GM18519 (cell line): Measurements from ENCODE around the gene LRP8.

Experiments used
- ATAC-seq: cut with Tn5 transposase; IDR thresholded peaks from one replicate; pipeline ENCODE4 v1.9.1; 2021; ENCODE audit warnings: mild to moderate bottlenecking, moderate library complexity; ENCODE audit not compliant: unreplicated experiment, low FRiP score

LRP8 gene

DNA sequence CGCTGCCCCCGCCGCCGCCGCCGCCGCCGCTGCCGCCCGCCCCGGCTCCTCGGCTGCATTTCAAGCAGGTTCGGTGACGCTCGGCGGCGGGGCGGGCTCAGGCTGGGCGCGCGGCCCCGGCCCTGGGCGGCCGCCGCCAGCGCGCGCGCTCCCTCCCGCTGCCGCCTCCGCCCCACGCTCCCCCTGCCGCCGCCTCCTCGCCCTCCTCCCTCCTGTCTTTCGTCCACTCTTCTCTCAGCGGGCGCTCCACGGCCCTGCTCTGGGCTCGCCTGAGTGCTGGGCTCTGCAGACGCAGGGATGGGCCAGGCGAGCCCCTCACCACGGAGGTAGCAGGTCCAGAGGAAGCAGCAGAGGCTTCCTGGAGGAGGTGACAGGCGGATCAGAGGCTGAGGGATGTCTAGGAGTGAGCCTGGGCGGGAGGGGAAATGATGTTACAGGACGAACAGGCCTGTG is at the start of gene LRP8:
TSS of gene LRP8 (minus strand) at position 62 of the 453 bp plus-strand sequence. CDS start 158 bp downstream, outside the sequence.
- ATAC-seq, result no peak

DNA sequence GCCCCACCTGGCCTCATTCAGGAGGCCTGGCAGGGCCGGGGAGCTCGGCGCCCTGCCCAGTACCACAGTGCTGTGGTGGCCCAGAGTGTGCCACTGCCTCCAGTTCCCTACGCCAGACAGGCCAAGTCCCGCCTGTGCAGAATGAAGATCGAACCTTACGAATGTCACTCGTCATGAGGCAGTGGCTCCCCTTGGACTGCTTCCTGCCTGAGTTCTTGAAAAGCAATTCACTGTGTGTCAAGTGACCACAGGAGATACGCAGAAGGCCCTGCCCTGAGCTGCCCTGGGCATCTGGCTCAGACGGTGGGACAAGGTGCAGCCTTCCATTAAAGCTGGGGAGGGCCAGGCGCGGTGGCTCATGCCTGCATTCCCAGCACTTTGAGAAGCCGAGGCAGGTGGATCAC is 49.6 kb upstream of the LRP8 start:
- no peak for ATAC-seq

DNA sequence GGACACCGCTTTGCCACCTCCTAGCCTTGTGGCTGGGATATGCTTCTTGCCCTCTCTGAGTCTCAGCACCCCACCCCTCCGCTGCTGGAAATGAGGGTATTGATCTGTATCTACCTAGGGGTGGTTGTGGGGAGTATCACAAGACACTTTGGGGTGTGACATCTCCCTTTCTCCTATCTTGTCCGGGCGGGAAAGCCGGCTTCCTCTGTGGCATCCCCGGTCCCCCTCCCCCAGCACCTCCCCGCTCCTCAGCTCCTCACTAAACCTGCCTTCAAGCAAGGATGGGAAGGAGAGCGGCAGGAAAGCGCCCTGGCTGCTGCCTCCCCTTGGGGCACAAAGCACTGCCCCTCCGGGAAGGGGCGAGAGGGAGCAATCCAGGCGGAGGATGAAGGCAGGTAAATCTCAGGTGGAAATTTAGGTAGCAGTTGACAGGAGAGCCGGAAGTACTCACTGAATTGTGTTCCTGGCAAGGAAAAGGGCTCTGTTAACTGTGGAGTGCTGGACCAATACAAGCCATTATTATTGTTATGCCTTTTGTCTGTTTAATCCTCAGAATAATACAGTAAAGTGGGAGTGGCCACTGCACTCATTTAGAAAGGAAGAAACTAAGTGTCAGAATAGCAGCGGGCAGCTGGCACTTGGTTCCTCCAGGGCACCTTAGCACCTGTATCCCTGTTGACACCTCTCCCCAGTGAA is 49.0 kb upstream of the LRP8 start:
- no peak for ATAC-seq

DNA sequence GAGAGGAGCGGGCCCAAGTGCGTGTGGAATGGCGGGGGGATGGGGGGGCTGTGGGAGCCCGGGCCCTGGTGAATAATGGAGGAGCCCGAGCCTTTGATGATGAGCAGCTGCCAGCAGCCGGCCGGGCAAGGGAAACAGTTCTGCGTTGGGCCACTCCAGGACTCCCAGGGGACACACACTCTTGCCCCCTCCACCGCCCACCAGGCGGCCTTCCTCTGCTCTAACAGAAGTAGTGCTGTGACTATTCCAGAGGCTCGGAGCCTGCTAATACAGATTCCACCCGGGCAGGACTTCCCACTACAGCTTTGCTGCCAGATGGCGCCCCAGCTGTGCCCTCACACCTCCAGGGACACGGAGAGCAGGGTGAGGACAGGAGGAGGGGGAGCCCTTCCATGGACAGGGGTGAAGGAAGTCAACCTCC is 48.2 kb upstream of the LRP8 start:
- no peak for ATAC-seq

DNA sequence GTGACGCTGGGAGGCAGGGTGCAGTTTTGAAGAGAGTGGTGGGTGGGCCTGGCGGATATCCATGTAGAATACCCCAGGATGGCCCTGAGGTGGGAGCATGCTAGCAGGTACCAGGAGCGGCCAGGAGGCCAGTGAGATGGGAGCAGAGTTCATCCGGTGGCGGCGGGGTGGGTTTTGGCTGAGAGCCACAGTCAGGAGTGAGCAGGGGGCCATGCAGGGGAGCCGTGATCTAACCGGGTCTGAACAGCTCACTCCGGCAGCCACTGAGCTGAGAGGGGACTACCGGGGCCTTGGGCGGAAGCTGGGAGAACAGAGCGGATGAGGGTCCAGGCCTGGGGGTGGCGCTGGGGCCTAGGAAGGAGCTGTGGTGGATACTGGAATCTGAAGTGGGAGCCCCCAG is 47.6 kb upstream of the LRP8 start:
- no peak for ATAC-seq

DNA sequence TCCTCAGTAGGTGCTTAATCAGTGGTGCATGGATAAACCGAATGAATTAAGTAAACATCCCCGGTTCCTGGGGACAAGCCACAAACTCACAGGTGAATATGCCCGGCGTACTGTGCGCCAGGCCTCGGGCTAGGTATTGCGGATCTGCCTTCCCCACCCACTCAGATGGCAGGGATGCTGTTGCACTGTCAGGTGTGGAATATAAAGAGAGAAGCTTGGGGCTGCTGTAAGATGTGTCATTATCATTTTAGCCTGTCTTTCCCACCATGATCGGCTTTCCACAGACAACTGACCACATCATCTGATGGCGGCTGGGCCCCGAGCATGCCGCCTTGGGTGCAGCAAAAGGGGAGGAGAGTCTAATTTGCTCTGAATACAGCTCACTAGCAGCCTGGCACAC is 45.4 kb upstream of the LRP8 start:
- no peak for ATAC-seq

DNA sequence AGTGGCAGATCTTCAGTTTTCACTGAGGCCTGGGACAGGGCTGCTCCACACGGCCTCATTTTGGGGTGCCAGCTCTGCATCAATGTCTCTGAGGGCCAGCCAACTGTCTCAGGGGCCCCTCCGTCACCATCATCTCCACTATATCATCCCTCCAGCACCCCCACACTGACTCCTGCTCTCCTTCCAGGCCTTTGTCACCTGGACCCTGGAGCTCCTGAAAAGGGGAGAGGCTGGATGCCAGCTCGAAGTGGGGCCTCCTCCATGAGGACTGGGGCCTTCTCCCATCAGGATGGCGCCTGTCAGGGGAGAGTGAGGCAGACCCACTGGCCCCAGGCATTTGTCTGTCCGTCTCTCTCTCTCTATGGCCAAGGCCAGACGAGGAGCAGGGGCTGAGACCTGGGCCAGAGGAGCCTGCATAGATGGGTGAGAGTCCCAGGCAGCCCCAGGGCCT is 44.7 kb upstream of the LRP8 start:
- ATAC-seq, result no peak

DNA sequence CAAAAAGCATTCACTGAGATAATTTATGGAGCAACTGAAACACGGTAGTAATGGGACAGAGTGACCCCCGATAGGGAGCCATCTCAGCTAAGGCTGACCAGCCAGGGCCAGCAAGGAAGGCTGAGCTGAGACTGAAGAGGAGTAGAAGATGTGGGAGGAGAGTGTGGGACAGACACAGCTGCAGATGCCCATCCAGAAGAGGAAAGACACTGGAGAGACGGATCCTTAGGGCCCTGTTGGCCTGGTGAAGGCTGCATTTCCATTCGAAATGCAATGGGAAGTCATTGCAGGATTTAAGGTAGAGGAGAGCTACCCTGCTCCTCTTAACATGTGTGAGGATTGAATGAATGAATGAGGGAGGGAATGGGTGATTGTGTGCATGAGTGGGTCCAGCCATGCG is 44.0 kb upstream of the LRP8 start:
- ATAC-seq, result no peak

DNA sequence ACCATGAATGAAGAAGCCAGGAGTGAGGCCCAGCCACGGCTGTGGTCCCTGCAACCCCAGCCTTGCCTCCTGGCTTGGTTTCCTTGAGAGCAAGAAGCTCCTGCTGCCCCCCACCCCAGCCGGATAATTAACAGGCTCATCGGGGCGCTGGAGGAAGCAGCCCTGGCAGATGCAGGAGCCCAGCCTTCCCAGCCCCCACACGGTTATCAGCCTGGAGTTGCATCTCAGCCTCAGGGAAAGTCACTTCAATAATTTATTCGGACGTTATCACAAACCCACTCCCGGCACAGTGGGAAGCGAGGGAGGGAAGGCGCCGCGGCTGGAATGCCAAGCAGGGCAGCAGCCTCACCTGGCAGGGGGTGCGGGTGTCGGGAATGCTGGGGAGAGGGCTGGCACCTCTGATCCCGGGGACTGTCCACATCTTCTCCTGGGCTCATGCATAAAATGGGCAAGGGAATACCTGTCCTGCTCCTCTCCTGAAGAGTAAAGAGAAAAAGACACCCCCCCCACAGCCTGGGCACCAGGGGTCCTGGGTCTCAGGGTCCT is 43.3 kb upstream of the LRP8 start:
- no peak for ATAC-seq

DNA sequence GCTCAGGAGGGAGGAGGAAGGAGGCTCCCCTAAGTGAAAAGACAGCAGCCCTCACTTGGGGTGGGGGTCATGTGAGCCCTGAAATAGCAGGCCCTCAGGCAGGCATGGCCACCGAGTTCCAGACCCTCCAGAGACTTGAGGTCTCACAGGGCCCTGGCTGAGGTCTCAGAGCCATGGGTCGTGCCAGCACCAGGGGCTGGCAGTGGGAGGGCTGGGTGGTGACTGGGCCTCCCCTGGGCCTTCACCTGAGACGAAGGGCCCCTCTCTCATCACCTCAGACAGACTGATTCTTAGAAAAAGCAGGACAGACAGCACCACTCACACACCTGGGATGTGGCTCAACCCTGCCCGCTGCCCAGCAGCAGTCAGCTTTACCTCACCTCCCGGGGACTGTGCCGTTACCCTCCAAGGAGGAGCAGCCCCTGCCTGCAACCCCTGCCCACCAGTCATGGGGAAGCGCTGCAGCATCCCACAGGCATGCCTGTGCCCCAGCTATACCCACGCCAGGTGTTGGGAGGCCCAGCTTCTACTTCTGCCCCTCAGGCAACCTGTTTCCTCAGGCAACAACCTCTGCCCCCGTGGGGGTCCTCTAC is 42.6 kb upstream of the LRP8 start:
- ATAC-seq, result no peak

DNA sequence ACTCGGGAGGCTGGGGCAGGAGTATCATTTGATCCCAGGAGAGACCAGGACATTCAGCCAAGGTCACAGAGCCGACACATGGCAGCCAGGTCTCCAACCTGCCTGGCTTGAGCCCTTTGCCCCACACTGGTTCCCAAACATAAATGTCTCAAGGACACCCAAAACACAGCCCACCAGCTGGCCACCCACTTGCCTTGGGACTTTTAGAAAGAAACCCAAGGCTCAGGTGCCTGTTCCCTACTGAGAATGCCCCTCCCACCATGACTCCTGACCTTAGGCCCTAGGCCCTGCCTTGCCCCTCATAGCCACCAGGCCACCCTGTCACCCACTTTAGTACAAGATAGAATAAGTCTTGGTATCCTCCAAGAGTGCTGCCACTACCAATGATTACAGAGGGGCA is 41.9 kb upstream of the LRP8 start:
- ATAC-seq, result no peak

DNA sequence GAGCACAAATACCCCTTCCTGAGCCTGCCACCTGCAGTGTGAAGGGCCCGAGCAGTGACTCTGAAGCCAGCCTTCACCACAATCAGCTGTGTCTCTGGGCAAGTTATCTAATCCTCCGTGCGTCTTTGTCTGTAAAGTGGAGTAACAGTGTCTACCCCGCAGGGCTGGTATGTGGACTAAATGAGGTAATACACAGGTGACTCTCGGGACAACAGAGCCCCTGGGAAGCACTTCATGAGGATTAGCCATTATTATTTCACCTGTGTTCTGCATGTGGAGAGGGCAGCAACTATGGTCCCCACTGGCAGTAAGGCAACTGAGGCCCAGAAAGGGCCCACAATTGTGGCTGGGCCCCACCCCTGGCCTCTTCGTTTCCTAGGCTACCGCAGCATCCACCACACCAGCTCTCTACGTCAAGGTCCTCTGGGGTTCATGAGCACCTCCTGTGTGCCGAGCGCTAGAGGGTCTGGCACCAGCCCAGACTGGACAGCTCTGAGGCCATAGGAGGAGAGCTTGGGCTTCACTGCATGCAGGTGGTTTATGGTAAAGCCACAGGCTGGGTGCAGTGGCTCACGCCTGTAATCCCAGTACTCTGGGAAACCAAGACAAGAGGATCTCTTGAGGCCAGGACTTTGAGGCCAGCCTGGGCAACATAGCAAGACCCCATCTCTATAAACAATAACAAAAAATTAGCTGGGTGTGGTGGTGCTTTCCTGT is 41.3 kb upstream of the LRP8 start:
- ATAC-seq, result no peak

DNA sequence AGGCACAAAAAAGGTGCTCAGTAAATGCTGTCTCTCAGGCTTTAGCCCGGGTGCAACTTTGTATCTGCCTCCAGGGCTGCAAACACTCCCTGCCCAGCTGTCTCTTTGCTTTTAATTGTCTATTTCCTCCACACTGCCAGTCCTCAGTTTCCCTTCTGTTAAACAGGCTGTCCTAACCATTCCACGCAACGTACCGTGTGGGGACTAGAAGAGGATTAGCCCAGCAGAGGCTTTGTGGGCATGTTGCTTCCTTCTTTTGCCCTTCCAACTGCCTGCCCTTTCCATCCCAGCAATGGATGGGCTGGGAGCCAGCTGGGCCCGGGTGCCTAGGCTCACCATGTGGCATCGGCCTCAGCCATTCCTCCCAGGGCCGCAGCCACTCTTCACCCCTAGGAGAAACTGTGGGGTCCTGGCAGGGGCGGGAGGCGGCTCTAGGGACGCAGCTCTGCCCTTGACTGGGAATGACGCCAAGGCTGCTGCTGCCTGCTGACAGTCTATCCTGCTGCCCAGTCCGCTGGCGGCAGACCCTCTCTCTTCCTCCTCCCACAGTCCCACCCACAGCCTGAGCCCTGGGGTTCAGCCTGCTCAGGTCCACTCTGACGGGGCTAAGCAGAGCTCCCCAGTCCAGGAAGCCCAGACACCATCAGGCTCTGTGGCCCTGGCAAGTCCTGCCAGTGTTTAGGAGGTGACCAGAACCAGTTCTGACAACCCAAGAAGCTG is 40.6 kb upstream of the LRP8 start:
- ATAC-seq, result no peak

DNA sequence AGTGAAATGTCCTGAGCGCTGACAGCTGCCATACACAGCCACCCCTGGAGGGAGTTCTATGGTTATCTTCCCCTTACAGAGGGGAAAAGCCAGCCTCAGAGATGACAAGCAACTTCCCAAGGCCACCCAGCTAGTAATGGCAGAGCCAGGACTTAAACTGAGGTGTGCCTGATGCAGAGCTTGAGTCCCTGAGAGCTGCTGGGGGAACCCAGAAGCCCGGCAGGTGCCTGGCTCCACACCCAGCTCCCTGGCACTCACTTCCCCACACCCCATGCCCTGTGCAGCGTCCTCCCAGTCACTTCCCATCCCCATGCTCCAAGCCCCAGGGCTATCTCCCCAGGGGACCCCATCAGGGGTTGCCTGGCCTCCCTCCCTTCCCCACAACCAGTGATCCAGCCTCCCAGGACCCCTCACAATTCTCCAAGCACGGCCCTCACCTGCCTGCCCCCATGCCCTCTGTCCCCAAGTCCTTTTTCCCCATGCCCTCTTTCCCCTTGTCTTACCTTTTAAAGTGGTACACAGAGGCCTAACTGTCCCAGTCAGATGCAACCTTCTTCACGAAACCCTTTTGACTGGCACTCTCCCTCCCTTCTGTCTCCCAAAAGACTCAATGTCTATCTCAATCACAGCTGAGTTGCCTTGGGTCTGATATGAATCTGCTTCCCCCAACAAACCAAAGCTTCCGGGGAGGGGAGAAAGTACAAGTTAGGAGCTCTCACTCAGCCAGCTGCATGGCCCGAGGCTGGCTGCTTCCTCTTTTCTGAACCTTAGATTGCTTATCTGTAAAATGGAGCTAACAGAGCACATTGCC is 39.8 kb upstream of the LRP8 start:
- peak; percentile 82 for ATAC-seq

DNA sequence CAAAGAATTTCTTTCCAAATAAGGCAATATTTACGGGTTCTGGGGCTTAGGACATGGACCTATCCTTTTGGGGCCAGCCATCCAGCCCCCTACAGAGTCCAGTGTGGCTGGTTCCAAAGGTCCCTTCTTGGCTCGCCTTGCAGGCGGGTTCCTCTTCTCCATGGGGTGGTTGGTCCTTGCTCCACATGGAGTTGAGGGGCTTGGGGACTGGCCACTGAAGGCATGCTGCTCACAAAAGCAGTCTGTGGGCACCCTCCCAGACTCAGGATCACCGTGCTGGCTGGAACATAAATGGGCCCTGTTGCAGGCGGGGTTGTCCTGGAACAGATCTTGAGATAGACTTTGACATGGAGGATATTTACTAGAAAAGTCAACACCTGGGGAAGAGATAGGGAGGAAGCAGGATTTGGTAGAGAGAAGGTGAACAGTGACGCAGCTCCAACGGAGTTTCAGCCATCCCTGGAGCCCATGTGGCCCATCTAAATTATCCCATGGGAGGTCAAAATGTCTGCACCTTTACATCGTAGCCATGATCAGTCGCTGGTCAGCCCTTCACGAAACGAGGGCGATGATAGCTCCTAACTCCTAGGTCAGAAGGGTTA is 39.1 kb upstream of the LRP8 start:
- no peak for ATAC-seq

DNA sequence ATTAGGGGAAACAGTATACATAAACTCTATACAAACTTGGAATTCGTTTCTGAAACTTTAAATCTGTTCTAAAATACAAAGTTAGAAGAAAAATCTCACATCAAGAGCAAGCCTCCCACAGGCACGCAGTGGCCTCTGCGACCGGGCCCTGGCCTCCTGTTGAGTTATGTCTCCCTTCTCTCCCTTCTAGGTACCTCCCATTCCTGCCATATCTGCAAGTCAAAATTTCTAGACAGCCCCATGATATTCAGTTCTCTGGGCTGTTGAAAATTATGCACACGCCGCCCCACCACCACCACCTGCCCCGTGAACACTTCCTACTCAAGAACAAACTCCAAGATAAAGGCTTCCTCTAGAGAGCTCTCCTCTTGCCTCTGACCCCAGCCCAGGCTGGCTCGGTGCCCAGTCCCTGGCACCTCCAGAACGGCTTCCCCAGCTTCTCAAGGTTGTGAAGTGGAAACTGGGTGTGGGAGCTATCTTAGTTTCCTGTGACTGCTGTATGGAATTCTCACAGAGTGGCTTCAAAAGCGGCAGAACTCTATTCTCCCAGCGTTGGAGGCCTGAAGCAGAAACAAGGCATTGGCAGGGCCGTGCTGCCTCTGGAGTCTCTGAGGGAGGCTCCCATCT is 37.7 kb upstream of the LRP8 start:
- ATAC-seq, result no peak

DNA sequence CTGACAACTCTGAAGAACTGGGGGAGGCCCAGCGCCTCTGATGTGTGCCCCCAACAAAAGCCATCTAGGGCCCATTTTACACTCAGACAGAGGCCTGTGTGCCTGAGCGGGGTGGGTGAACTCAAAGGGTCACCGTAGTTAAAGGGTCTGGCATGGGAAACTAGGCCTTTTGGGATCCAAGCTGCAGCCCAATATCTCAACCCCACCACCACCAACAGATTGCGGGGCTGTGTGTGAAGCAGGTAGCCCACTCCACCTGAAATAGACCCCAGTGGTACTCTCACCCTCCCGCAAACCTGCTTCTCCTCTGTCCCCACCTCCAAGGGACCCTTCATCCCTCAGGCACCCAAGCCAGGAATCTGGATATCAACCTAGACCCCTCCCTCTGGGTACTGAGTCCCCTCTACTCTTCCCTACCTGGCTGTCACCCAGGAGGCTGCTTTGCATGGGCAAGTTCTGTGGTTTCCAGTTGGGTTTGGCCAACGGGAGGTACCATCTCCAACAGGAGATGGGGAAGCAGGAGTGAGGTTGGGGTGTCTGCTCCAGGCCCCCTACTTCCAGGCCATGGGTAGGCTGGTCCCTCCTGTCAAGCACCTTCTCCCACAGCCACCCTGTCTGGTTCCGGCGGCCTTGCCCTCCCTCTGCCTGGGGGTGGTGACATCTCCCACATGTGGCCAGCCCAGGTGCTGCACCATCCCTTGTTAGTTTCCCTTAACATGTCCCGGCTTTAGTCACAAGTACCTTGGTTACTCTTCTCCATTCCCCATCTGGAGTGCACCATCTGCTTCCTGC is 35.2 kb upstream of the LRP8 start:
- no peak for ATAC-seq

DNA sequence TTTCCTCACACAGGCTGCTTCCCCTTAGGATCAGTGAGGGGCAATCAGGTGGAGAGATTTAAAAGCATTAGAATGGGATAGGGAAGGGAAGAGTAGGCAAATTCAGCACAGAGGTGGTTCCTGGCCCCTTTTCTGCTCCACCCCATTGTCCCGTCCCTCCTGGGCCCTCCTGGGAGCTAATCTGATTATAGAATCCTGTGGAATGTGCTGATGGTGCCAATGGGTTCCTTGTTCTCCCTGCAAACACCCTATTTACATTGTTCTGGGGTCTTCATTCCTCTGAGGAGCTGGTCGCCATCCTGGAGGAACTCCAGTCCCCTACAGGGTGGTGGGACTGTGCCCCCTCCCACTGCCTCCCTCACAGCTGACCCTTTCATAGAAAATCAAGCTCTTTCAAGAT is 34.4 kb upstream of the LRP8 start:
- ATAC-seq, result no peak
